Neuronal stem cell (in vitro differentiated cells): ENCODE results near the gene GSTM1.
A peak's percentile ranks its signal among the peaks of the same experiment; 100 is the strongest.

Experiments
- DNase-seq: peaks from one replicate; pipeline ENCODE4 v3.0.0-alpha.2; 2013; ENCODE audit warnings: low spot score
- H2AFZ ChIP-seq: one replicate; pipeline ENCODE4 v1.6.1; 2013; ENCODE audit warnings: mild to moderate bottlenecking, low read length, inconsistent platforms
- H2AK5ac ChIP-seq: 2 replicates; pipeline ENCODE4 v1.6.1; 2013; ENCODE audit warnings: low read depth, mild to moderate bottlenecking, inconsistent platforms, low read length, moderate library complexity, mixed read lengths
- H2BK120ac ChIP-seq: 2 replicates; pipeline ENCODE4 v1.6.1; 2013; ENCODE audit warnings: low read depth, mild to moderate bottlenecking, inconsistent platforms, low read length, moderate library complexity, mixed read lengths
- H2BK12ac ChIP-seq: one replicate; pipeline ENCODE4 v1.6.1; 2013; ENCODE audit warnings: low read length, inconsistent platforms
- H2BK15ac ChIP-seq: 2 replicates; pipeline ENCODE4 v1.6.1; 2013; ENCODE audit warnings: mild to moderate bottlenecking, low read length, inconsistent platforms, mixed read lengths
- H2BK5ac ChIP-seq: one replicate; pipeline ENCODE4 v1.6.1; 2013; ENCODE audit warnings: inconsistent platforms, mild to moderate bottlenecking, low read length, moderate library complexity
- H3K14ac ChIP-seq: one replicate; pipeline ENCODE4 v1.6.1; 2013; ENCODE audit warnings: low read length, inconsistent platforms
- H3K18ac ChIP-seq: 2 replicates; pipeline ENCODE4 v1.6.1; 2013; ENCODE audit warnings: low read length, inconsistent platforms
- H3K23ac ChIP-seq: 2 replicates; pipeline ENCODE4 v1.6.1; 2013; ENCODE audit warnings: low read depth, mild to moderate bottlenecking, mixed read lengths, low read length, inconsistent platforms; ENCODE audit not compliant: poor library complexity
- H3K27ac ChIP-seq: replicated peaks from 3 replicates; pipeline ENCODE4 v1.5.1; 2013; ENCODE audit warnings: low read length, inconsistent platforms
- H3K27me3 ChIP-seq, 3 experiments: 2 replicates each; pipeline ENCODE4 v1.6.1; 2013; ENCODE audit warnings: low read length in 3 of 3, mild to moderate bottlenecking in 2 of 3, inconsistent platforms in 1 of 3, low read depth in 1 of 3, mixed read lengths in 1 of 3, moderate library complexity in 1 of 3; ENCODE audit not compliant: control insufficient read depth in 3 of 3, insufficient read depth in 3 of 3
- H3K36me3 ChIP-seq, 2 donors: replicated peaks in 1 of 2; 2 replicates each; pipeline ENCODE4 v1.6.1; 2013; ENCODE audit warnings: low read length in 2 of 2; ENCODE audit not compliant: control insufficient read depth in 2 of 2, insufficient read depth in 2 of 2
- H3K4ac ChIP-seq: 2 replicates; pipeline ENCODE4 v1.6.1; 2013; ENCODE audit warnings: inconsistent platforms, mild to moderate bottlenecking, low read length, moderate library complexity
- H3K4me1 ChIP-seq, 2 donors: 1 replicate in 1 of 2; 2 replicates in 1 of 2; pipeline ENCODE4 v1.6.1; 2013; ENCODE audit warnings: low read length in 2 of 2, low read depth in 1 of 2; ENCODE audit not compliant: control insufficient read depth in 2 of 2, insufficient read depth in 1 of 2
- H3K4me2 ChIP-seq: one replicate; pipeline ENCODE4 v1.6.1; 2013; ENCODE audit warnings: mild to moderate bottlenecking, low read length, inconsistent platforms; ENCODE audit not compliant: insufficient read depth, poor library complexity, severe bottlenecking
- H3K4me3 ChIP-seq, 2 donors: 2 replicates each; pipeline ENCODE4 v1.5.1; 2013; ENCODE audit warnings: low read length in 2 of 2, mild to moderate bottlenecking in 2 of 2, inconsistent platforms in 1 of 2, moderate library complexity in 1 of 2
- H3K79me1 ChIP-seq: one replicate; pipeline ENCODE4 v1.6.1; 2013; ENCODE audit warnings: low read depth, mild to moderate bottlenecking, inconsistent platforms, low read length, moderate library complexity
- H3K9ac ChIP-seq: one replicate; pipeline ENCODE4 v1.6.1; 2013; ENCODE audit warnings: mild to moderate bottlenecking, low read depth, low read length, inconsistent platforms; ENCODE audit not compliant: poor library complexity
- H3K9me3 ChIP-seq, 2 donors: replicated peaks in 1 of 2; 2 replicates each; pipeline versions ENCODE3 to v1.6.1; 2013; ENCODE audit warnings: low read length in 2 of 2, mild to moderate bottlenecking in 2 of 2, inconsistent platforms in 1 of 2, low read depth in 1 of 2, mixed read lengths in 1 of 2, moderate library complexity in 1 of 2; ENCODE audit not compliant: control insufficient read depth in 2 of 2, insufficient read depth in 1 of 2
- H4K8ac ChIP-seq: one replicate; pipeline ENCODE4 v1.6.1; 2013; ENCODE audit warnings: low read depth, mild to moderate bottlenecking, inconsistent platforms, low read length, moderate library complexity
- H4K91ac ChIP-seq: one replicate; pipeline ENCODE4 v1.6.1; 2013; ENCODE audit warnings: low read length, low read depth, mild to moderate bottlenecking, inconsistent platforms; ENCODE audit not compliant: poor library complexity
- WGBS, 2 donors: extraction: QIAGEN DNeasy Blood & Tissue Kit; methylation state at CpG; one replicate each; pipeline ENCODE4 v1.1.7; 2013; ENCODE audit warnings: missing lambda C conversion rate in 2 of 2, mixed read lengths in 1 of 2; ENCODE audit not compliant: insufficient read length in 2 of 2, insufficient replicate concordance in 1 of 2; ENCODE audit errors: extremely low coverage in 2 of 2; 5-methylcytosine and 5-hydroxymethylcytosine counted together

The GSTM1 gene

GRCh38 chr1:109640285-109640865 is 47.2 kb upstream of the GSTM1 start:
- H2BK5ac ChIP-seq, result peak overlapping the region; percentile 48
- no peak overlapping the region for H2AFZ ChIP-seq
- no peak overlapping the region for H3K4me2 ChIP-seq
- no peaks in the 10 kb centered on the region for H3K36me3 ChIP-seq
- peak overlapping the region; percentile 47 for H2AK5ac ChIP-seq
- no peaks in the 10 kb centered on the region for H3K79me1 ChIP-seq
- WGBS, 2 donors, result no CpG with 5 or more reads among the region's 5 CpGs
- no peak overlapping the region for H3K4ac ChIP-seq
- H3K14ac ChIP-seq, result no peak overlapping the region
- H2BK15ac ChIP-seq, result peak overlapping the region; percentile 62
- DNase-seq, result peak; percentile 76
- H2BK12ac ChIP-seq, result peak overlapping the region; percentile 92
- peaks cover 0 to 9% (median 3%) of the 10 kb centered on the region in 3 experiments for H3K27me3 ChIP-seq
- peaks cover 9 to 12% of the 10 kb centered on the region in 2 donors for H3K4me1 ChIP-seq
- no peak overlapping the region for H3K27ac ChIP-seq
- peak overlapping the region; percentile 81 for H3K18ac ChIP-seq
- no peak overlapping the region for H3K9ac ChIP-seq
- no peak overlapping the region for H4K91ac ChIP-seq
- no peak overlapping the region for H3K4me3 ChIP-seq
- peaks cover 0 to 2% of the 10 kb centered on the region in 2 donors for H3K9me3 ChIP-seq
- H4K8ac ChIP-seq, result no peak overlapping the region
- H2BK120ac ChIP-seq, result no peak overlapping the region
- H3K23ac ChIP-seq, result peak overlapping the region; percentile 81

DNA sequence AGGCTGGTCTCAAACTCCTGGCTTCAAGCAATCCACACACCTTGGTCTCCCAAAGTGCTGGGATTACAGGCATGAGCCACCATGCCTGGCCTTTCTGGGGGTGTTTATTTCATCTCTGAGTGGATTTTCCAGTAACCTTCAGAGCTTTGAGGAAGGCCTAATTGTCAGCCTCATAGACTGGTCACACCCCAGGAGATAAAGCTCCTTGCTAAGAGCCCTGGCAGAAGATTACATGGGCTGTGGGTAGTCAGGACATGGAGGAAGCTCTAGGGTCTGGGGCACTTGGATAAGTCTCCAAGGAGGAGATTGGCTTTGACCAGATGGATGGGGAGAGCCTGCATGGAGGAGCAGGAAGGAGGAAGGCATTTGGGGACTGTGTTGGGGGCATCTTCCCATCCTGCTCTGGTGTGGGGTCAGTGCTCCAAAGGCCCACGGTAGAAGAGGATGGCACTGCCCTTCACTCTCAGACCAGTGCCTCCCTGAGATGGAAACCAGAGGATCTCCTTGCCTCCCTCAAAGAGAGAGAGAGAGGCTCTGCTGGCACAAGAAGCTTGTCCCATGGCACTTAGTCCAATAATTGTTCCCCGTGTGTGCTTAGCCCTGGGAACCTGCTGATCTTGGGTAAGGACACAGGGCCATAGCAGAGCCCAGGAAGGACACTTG is 46.4 kb upstream of the GSTM1 start:
- peaks cover 0 to 9% (median 3%) of the 10 kb centered on the region in 3 experiments for H3K27me3 ChIP-seq
- H3K14ac ChIP-seq, result no peak overlapping the region
- H3K9ac ChIP-seq, result no peak overlapping the region
- H3K4me3 ChIP-seq, result no peak overlapping the region
- H2BK5ac ChIP-seq, result peak overlapping the region; percentile 57
- no peak for DNase-seq
- peaks cover 0 to 7% of the 10 kb centered on the region in 2 donors for H3K9me3 ChIP-seq
- H3K4ac ChIP-seq, result no peak overlapping the region
- peak overlapping the region; percentile 38 for H3K23ac ChIP-seq
- H2BK15ac ChIP-seq, result no peak overlapping the region
- no peak overlapping the region for H2AFZ ChIP-seq
- H2AK5ac ChIP-seq, result peak overlapping the region; percentile 59
- H4K91ac ChIP-seq, result no peak overlapping the region
- no peak overlapping the region for H3K27ac ChIP-seq
- peaks cover 6 to 9% of the 10 kb centered on the region in 2 donors for H3K4me1 ChIP-seq
- H3K4me2 ChIP-seq, result no peak overlapping the region
- no peaks in the 10 kb centered on the region for H3K79me1 ChIP-seq
- no peaks in the 10 kb centered on the region for H3K36me3 ChIP-seq
- H2BK12ac ChIP-seq, result no peak overlapping the region
- no peak overlapping the region for H2BK120ac ChIP-seq
- peak overlapping the region; percentile 41 for H3K18ac ChIP-seq
- no CpG with 5 or more reads among the region's 2 CpGs for WGBS, 2 donors
- no peak overlapping the region for H4K8ac ChIP-seq

GRCh38 chr1:109641861-109642260 is 45.8 kb upstream of the GSTM1 start:
- Histone ChIP-seq H2BK5ac (no peak overlapping the region), H3K36me3 (no peaks in the 10 kb centered on the region), H2BK15ac (no peak overlapping the region), H3K4ac (no peak overlapping the region), H3K23ac (no peak overlapping the region), H2BK12ac (no peak overlapping the region), H3K9me3 (peaks cover 0 to 10% of the 10 kb centered on the region in 2 donors), H2AK5ac (no peak overlapping the region), H3K27me3 (peaks cover 0 to 9% (median 3%) of the 10 kb centered on the region in 3 experiments), H3K79me1 (no peaks in the 10 kb centered on the region), H3K4me2 (no peak overlapping the region), H3K9ac (no peak overlapping the region), H3K27ac (no peak overlapping the region), H3K4me3 (no peak overlapping the region), H2AFZ (no peak overlapping the region), H3K14ac (no peak overlapping the region), H2BK120ac (no peak overlapping the region), H4K91ac (no peak overlapping the region), H4K8ac (no peak overlapping the region), H3K18ac (no peak overlapping the region), H3K4me1 (peaks cover 3 to 5% of the 10 kb centered on the region in 2 donors)
- DNase-seq, result no peak
- WGBS, 2 donors, result no CpG with 5 or more reads among the region's 2 CpGs

- Histone ChIP-seq H4K91ac (no peak overlapping the region), H3K4me2 (no peak overlapping the region), H2BK120ac (no peak overlapping the region), H3K36me3 (no peaks in the 10 kb centered on the region), H3K27ac (no peak overlapping the region), H2BK5ac (no peak overlapping the region), H3K23ac (no peak overlapping the region), H4K8ac (no peak overlapping the region), H3K4me3 (no peak overlapping the region), H2AK5ac (no peak overlapping the region), H2BK12ac (no peak overlapping the region), H3K9me3 (peaks cover 0 to 10% of the 10 kb centered on the region in 2 donors), H3K27me3 (peaks cover 0 to 9% (median 3%) of the 10 kb centered on the region in 3 experiments), H3K14ac (no peak overlapping the region), H2AFZ (no peak overlapping the region), H2BK15ac (no peak overlapping the region), H3K9ac (no peak overlapping the region), H3K79me1 (no peaks in the 10 kb centered on the region), H3K4me1 (peaks cover 3 to 5% of the 10 kb centered on the region in 2 donors), H3K18ac (no peak overlapping the region), H3K4ac (no peak overlapping the region)
- no peak for DNase-seq
- WGBS, 2 donors, result no CpG with 5 or more reads among the region's 3 CpGs
Observed at GRCh38 chr1:109642626-109643025, 45.0 kb upstream of the GSTM1 start.
